Mesenchymal stem cell (in vitro differentiated cells and primary cell): Measurements from ENCODE around the gene BCAS1.

Experiments
- DNase-seq: peaks from one replicate; pipeline ENCODE4 v3.0.0-alpha.2; 2013
- H2AFZ ChIP-seq: one replicate; pipeline ENCODE4 v1.6.1; 2013; ENCODE audit warnings: low read depth, mild to moderate bottlenecking, control low read depth, inconsistent platforms, low read length, moderate library complexity
- H2AK5ac ChIP-seq: 2 replicates; pipeline ENCODE4 v1.6.1; 2013; ENCODE audit warnings: low read length, moderate library complexity, mild to moderate bottlenecking, inconsistent platforms; ENCODE audit not compliant: severe bottlenecking
- H2BK120ac ChIP-seq: one replicate; pipeline ENCODE4 v1.6.1; 2013; ENCODE audit warnings: low read depth, mild to moderate bottlenecking, inconsistent platforms, low read length, moderate library complexity
- H2BK12ac ChIP-seq, 2 experiments: one replicate each; pipeline ENCODE4 v1.6.1; 2013; ENCODE audit warnings: inconsistent platforms in 2 of 2, low read length in 2 of 2, mild to moderate bottlenecking in 2 of 2, moderate library complexity in 2 of 2, control low read depth in 1 of 2
- H2BK15ac ChIP-seq: one replicate; pipeline ENCODE4 v1.6.1; 2013; ENCODE audit warnings: mild to moderate bottlenecking, low read depth, inconsistent platforms; ENCODE audit not compliant: poor library complexity, severe bottlenecking
- H2BK5ac ChIP-seq: 2 replicates; pipeline ENCODE4 v1.6.1; 2013; ENCODE audit warnings: low read depth, mild to moderate bottlenecking, low read length, control low read depth, inconsistent platforms; ENCODE audit not compliant: poor library complexity, severe bottlenecking
- H3K14ac ChIP-seq, 2 experiments: one replicate each; pipeline ENCODE4 v1.6.1; 2013; ENCODE audit warnings: inconsistent platforms in 2 of 2, low read length in 2 of 2, control low read depth in 1 of 2, mild to moderate bottlenecking in 1 of 2, moderate library complexity in 1 of 2
- H3K18ac ChIP-seq, 2 experiments: one replicate each; pipeline ENCODE4 v1.6.1; 2013; ENCODE audit warnings: inconsistent platforms in 2 of 2, low read length in 2 of 2, control low read depth in 1 of 2, low read depth in 1 of 2, mild to moderate bottlenecking in 1 of 2
- H3K23ac ChIP-seq, 2 experiments: one replicate each; pipeline ENCODE4 v1.6.1; 2013; ENCODE audit warnings: inconsistent platforms in 2 of 2, low read length in 2 of 2, mild to moderate bottlenecking in 2 of 2, moderate library complexity in 2 of 2, control low read depth in 1 of 2
- H3K27ac ChIP-seq: 2 replicates; pipeline ENCODE4 v1.5.1; 2013; ENCODE audit warnings: mild to moderate bottlenecking, moderate library complexity, low read length, control low read depth, inconsistent platforms; ENCODE audit not compliant: poor library complexity, severe bottlenecking
- H3K27me3 ChIP-seq, 2 experiments: 2 replicates each; pipeline versions ENCODE4 v1.6.1 to v1.7.0; 2013; ENCODE audit warnings: low read length in 2 of 2, mild to moderate bottlenecking in 2 of 2, moderate library complexity in 2 of 2, control low read depth in 1 of 2, inconsistent platforms in 1 of 2; ENCODE audit not compliant: control insufficient read depth in 1 of 2, insufficient read depth in 1 of 2
- H3K36me3 ChIP-seq, 2 experiments: 2 replicates each; pipeline versions ENCODE4 v1.6.1 to v1.7.0; 2013; ENCODE audit warnings: low read length in 2 of 2, control low read depth in 1 of 2, inconsistent platforms in 1 of 2, low read depth in 1 of 2, mild to moderate bottlenecking in 1 of 2; ENCODE audit not compliant: insufficient read depth in 2 of 2, control insufficient read depth in 1 of 2
- H3K4ac ChIP-seq, 2 experiments: one replicate each; pipeline ENCODE4 v1.6.1; 2013; ENCODE audit warnings: inconsistent platforms in 2 of 2, low read length in 2 of 2, mild to moderate bottlenecking in 2 of 2, moderate library complexity in 2 of 2, control low read depth in 1 of 2, low read depth in 1 of 2
- H3K4me1 ChIP-seq: 2 replicates; pipeline ENCODE4 v1.6.1; 2013; ENCODE audit warnings: low read depth, low read length, control low read depth; ENCODE audit not compliant: control insufficient read depth, insufficient read depth
- H3K4me2 ChIP-seq: 2 replicates; pipeline ENCODE4 v1.6.1; 2013; ENCODE audit warnings: low read length, mild to moderate bottlenecking, inconsistent platforms; ENCODE audit not compliant: poor library complexity, severe bottlenecking
- H3K4me3 ChIP-seq, 2 experiments: 2 replicates each; pipeline versions ENCODE4 v1.5.1 to v1.7.0; 2013; ENCODE audit warnings: low read length in 2 of 2, mild to moderate bottlenecking in 2 of 2, control low read depth in 1 of 2, low read depth in 1 of 2; ENCODE audit not compliant: insufficient read depth in 1 of 2
- H3K79me1 ChIP-seq: replicated peaks from 2 replicates; pipeline ENCODE4 v1.6.1; 2013; ENCODE audit warnings: mild to moderate bottlenecking, control low read depth, low read length, inconsistent platforms; ENCODE audit not compliant: poor library complexity, severe bottlenecking
- H3K9ac ChIP-seq: 2 replicates; pipeline ENCODE4 v1.7.0; 2013; ENCODE audit warnings: mild to moderate bottlenecking, low read length, moderate library complexity
- H3K9me3 ChIP-seq: 2 replicates; pipeline ENCODE4 v1.7.0; 2013; ENCODE audit warnings: mild to moderate bottlenecking, low read length; ENCODE audit not compliant: control insufficient read depth
- H4K8ac ChIP-seq: one replicate; pipeline ENCODE4 v1.6.1; 2013; ENCODE audit warnings: inconsistent platforms, mild to moderate bottlenecking, low read length, moderate library complexity
- H4K91ac ChIP-seq: one replicate; pipeline ENCODE4 v1.6.1; 2013; ENCODE audit warnings: mild to moderate bottlenecking, low read length, inconsistent platforms
- WGBS: methylation state at CpG from one replicate; pipeline ENCODE4 v1.1.7; 2013; ENCODE audit warnings: mixed read lengths; 5-methylcytosine and 5-hydroxymethylcytosine counted together

The BCAS1 gene

DNA sequence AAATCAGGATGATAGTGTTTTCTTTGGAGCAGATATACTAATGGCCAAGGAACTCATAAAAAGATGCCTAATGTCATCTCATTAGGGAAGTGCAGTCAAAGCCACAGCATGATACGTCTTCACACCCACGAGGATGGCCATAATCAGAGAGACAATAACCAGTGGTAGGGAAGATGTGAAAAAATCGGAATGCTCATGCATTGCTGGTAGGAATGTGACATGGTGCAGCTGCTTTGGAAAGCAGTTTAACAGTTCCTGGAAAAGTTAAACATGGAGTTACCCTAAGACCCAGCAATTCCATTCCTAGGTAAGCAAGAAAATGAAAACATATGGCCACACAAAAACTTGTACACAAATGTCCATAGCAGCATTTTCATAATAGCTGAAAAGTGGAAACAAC, 29.9 kb downstream of the BCAS1 start:
- H3K18ac ChIP-seq, result no peak overlapping the region
- no peak overlapping the region for H3K4ac ChIP-seq
- no peaks in the 10 kb centered on the region for H3K79me1 ChIP-seq
- no peak overlapping the region for H2BK15ac ChIP-seq
- no peak overlapping the region for H3K23ac ChIP-seq
- H2AK5ac ChIP-seq, result no peak overlapping the region
- H2BK120ac ChIP-seq, result no peak overlapping the region
- H2BK5ac ChIP-seq, result no peak overlapping the region
- no peak overlapping the region for H2AFZ ChIP-seq
- H4K8ac ChIP-seq, result no peak overlapping the region
- no peak for DNase-seq
- no peaks in the 10 kb centered on the region for H3K9me3 ChIP-seq
- no peak overlapping the region for H3K27ac ChIP-seq
- no peak overlapping the region for H3K4me3 ChIP-seq
- no peak overlapping the region for H4K91ac ChIP-seq
- H3K14ac ChIP-seq, result no peak overlapping the region
- H3K4me2 ChIP-seq, result no peak overlapping the region
- 84% methylated on average over 3 of the region's 3 CpGs for WGBS
- H2BK12ac ChIP-seq, result no peak overlapping the region
- H3K9ac ChIP-seq, result no peak overlapping the region
- H3K4me1 ChIP-seq, result no peaks in the 10 kb centered on the region
- peaks cover 0 to 4% of the 10 kb centered on the region in 2 experiments for H3K27me3 ChIP-seq
- no peaks in the 10 kb centered on the region for H3K36me3 ChIP-seq

DNA sequence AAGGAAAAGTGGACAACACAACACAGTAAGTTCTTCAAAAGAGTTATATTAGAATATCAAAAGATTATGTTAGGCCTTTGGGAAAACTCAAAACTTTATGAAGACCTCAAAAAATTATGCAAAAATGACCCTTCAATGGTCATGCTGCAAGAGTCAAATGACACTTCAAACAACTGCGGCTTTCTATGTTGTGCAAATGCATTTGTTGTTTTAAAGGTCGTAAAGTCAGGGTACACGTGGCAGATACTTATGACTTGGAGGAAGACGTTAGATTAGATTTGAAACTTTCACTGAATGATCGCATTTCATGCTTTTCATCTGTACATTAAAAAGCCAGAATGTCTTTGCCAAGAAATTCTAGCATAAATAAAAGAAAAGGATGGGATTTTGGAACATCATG, 31.4 kb downstream of the BCAS1 start:
- no peak overlapping the region for H2BK5ac ChIP-seq
- H3K27ac ChIP-seq, result no peak overlapping the region
- no peaks in the 10 kb centered on the region for H3K9me3 ChIP-seq
- H2AFZ ChIP-seq, result no peak overlapping the region
- no peak overlapping the region for H2BK15ac ChIP-seq
- H2BK120ac ChIP-seq, result no peak overlapping the region
- no peak overlapping the region for H3K18ac ChIP-seq
- no peaks in the 10 kb centered on the region for H3K79me1 ChIP-seq
- H4K8ac ChIP-seq, result no peak overlapping the region
- H3K4me1 ChIP-seq, result no peaks in the 10 kb centered on the region
- no peak overlapping the region for H3K4me2 ChIP-seq
- no peak overlapping the region for H3K14ac ChIP-seq
- no peak overlapping the region for H2BK12ac ChIP-seq
- peaks cover 0 to 4% of the 10 kb centered on the region in 2 experiments for H3K27me3 ChIP-seq
- H4K91ac ChIP-seq, result no peak overlapping the region
- H3K4ac ChIP-seq, result no peak overlapping the region
- H2AK5ac ChIP-seq, result no peak overlapping the region
- 59% methylated on average over 4 of the region's 5 CpGs for WGBS
- H3K36me3 ChIP-seq, result no peaks in the 10 kb centered on the region
- H3K23ac ChIP-seq, result no peak overlapping the region
- no peak for DNase-seq
- no peak overlapping the region for H3K9ac ChIP-seq
- H3K4me3 ChIP-seq, result no peak overlapping the region

DNA sequence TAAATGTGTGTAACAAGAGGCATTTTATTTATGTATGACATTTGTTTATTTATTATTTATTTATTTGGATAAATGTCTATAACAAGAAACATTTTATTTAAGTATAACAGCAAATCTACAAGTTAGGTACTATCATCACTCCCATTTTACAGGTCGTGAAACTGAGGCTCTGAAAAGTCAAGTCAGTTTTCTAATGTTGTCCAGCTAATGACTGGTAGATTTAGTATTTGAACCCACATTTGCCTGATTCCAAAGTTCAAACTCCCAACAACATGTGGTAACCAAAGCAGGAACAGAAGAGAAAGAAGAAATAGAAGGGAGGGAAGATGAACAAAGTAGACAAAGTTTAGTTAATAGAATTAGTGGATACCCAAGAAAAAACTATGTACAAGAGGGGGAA, 32.9 kb downstream of the BCAS1 start:
- H3K18ac ChIP-seq, result no peak overlapping the region
- peaks cover 0 to 4% of the 10 kb centered on the region in 2 experiments for H3K27me3 ChIP-seq
- H3K36me3 ChIP-seq, result no peaks in the 10 kb centered on the region
- no peak overlapping the region for H2BK5ac ChIP-seq
- no peak overlapping the region for H2BK15ac ChIP-seq
- no peaks in the 10 kb centered on the region for H3K79me1 ChIP-seq
- H2BK120ac ChIP-seq, result no peak overlapping the region
- H2BK12ac ChIP-seq, result no peak overlapping the region
- peaks cover 8% of the 10 kb centered on the region for H3K9me3 ChIP-seq
- no peak overlapping the region for H3K27ac ChIP-seq
- no peaks in the 10 kb centered on the region for H3K4me1 ChIP-seq
- H3K9ac ChIP-seq, result no peak overlapping the region
- no peak overlapping the region for H3K23ac ChIP-seq
- H4K8ac ChIP-seq, result no peak overlapping the region
- H2AK5ac ChIP-seq, result no peak overlapping the region
- no peak overlapping the region for H2AFZ ChIP-seq
- H3K4me3 ChIP-seq, result no peak overlapping the region
- DNase-seq, result no peak
- H3K14ac ChIP-seq, result no peak overlapping the region
- no peak overlapping the region for H3K4ac ChIP-seq
- no peak overlapping the region for H4K91ac ChIP-seq
- H3K4me2 ChIP-seq, result no peak overlapping the region
- WGBS, result 100% methylated on average over 1 of the region's 1 CpG

DNA sequence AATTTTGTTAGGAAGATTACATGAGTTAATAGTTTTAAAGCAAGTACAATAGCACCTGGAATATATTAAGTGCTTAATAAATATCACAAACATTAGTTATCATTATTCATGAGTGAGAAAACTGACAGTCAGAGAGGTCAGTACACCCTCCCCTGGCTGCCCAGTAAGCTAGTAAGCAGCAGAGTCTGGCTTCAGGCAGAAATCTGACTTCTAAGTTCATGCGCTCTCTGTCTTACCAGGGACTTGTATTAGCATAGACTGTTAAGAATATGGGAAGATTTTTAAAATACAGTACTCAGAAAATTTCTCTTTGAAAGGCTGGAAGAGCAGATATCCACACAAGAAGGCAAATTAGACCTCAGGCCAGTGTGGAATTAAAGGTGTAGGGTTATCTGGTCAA, 40.8 kb downstream of the BCAS1 start:
- H3K14ac ChIP-seq, result no peak overlapping the region
- no peak overlapping the region for H4K8ac ChIP-seq
- no peak overlapping the region for H2BK120ac ChIP-seq
- H3K79me1 ChIP-seq, result no peaks in the 10 kb centered on the region
- H3K4me1 ChIP-seq, result peaks cover 3% of the 10 kb centered on the region
- H3K4ac ChIP-seq, result no peak overlapping the region
- H3K18ac ChIP-seq, result no peak overlapping the region
- no peaks in the 10 kb centered on the region for H3K36me3 ChIP-seq
- H3K9me3 ChIP-seq, result peaks cover 19% of the 10 kb centered on the region
- no peak overlapping the region for H3K4me2 ChIP-seq
- no peak overlapping the region for H4K91ac ChIP-seq
- no peak overlapping the region for H2BK15ac ChIP-seq
- H3K23ac ChIP-seq, result no peak overlapping the region
- no peak overlapping the region for H2AK5ac ChIP-seq
- 100% methylated on average over 1 of the region's 1 CpG for WGBS
- no peak overlapping the region for H2BK12ac ChIP-seq
- peak overlapping the region; percentile 38 for H3K9ac ChIP-seq
- no peak overlapping the region for H2AFZ ChIP-seq
- no peak overlapping the region for H3K27ac ChIP-seq
- DNase-seq, result no peak
- no peak overlapping the region for H2BK5ac ChIP-seq
- H3K4me3 ChIP-seq, result no peak overlapping the region
- H3K27me3 ChIP-seq, result peaks cover 0 to 19% of the 10 kb centered on the region in 2 experiments
